K562 (cell line): Measurements from ENCODE around the gene UCK1. TPM values are rescaled to one million over a fixed set of nuclear protein-coding genes. Genes with fewer than 3 reads are reported as not detected.

Experiments used
- ATAC-seq: fragments of 200-7000 bp; cut with Tn5 transposase; 3 replicates; pipeline ENCODE4 v1.9.1; 2020; ENCODE audit warnings: moderate library complexity
- BruUV-seq: library from RNA; stranded (reverse); fragments of 400-500 nt; replicated peaks from 2 replicates; lab custom pipeline; 2021; lab: Mats Ljungman, UMichigan
- CTCF ChIA-PET: fragments of 300-600 bp; formaldehyde crosslinking; extraction: SDS; loops from one replicate; lab custom pipeline; 2021; ENCODE audit warnings: low intra/inter-chr PET ratio; lab: Yijun Ruan, JAX
- POLR2A ChIA-PET: fragments of 300-600, 350-650 bp; sonication (Branson Sonifier 250); formaldehyde crosslinking; extraction: SDS; loops from one replicate; lab custom pipeline; 2021; ENCODE audit warnings: antibody characterized with exemption, inconsistent platforms; lab: Yijun Ruan, JAX
- DNase-seq, 4 experiments: peaks; one replicate each; pipeline versions ENCODE4 v3.0.0 to v3.0.0-alpha.2; 2011 to 2018; ENCODE audit warnings: low spot score in 3 of 4, mixed read lengths in 3 of 4; ENCODE audit errors: extremely low read depth in 1 of 4
- FAIRE-seq: peaks from 2 replicates; lab custom pipeline; 2011; peaks lifted over from hg19 to GRCh38; lab: Jason Lieb, UNC
- H2AFZ ChIP-seq: 2 replicates; pipeline ENCODE4 v1.6.0; 2011; ENCODE audit warnings: low read depth, low read length, control low read depth, inconsistent platforms
- H3K27ac ChIP-seq: fragments of 200-600 bp; 3 replicates; pipeline ENCODE4 v1.8.0; 2011; ENCODE audit warnings: low read depth, mild to moderate bottlenecking, control low read depth, inconsistent platforms, low read length, moderate library complexity, mixed read lengths; ENCODE audit errors: extremely low read depth
- H3K27me3 ChIP-seq, 2 experiments: fragments of 300-600 bp in 1 of 2; 2 replicates in 1 of 2; 3 replicates in 1 of 2; pipeline versions ENCODE4 v1.6.0 to v1.8.0; 2011; ENCODE audit warnings: inconsistent platforms in 2 of 2, low read length in 2 of 2, mild to moderate bottlenecking in 1 of 2, mixed read lengths in 1 of 2, moderate library complexity in 1 of 2; ENCODE audit not compliant: control insufficient read depth in 2 of 2, insufficient read depth in 2 of 2
- H3K36me3 ChIP-seq: fragments of 300-600 bp; 3 replicates; pipeline ENCODE4 v1.8.0; 2011; ENCODE audit warnings: mild to moderate bottlenecking, low read length, inconsistent platforms; ENCODE audit not compliant: control insufficient read depth, insufficient read depth
- H3K4me1 ChIP-seq, 2 experiments: fragments of 200-600 bp in 1 of 2; replicated peaks in 1 of 2; 2 replicates in 1 of 2; 3 replicates in 1 of 2; pipeline versions ENCODE4 v1.5.1 to v1.8.0; 2011; ENCODE audit warnings: inconsistent platforms in 2 of 2, low read length in 2 of 2, mild to moderate bottlenecking in 1 of 2, mixed read lengths in 1 of 2, moderate library complexity in 1 of 2; ENCODE audit not compliant: control insufficient read depth in 2 of 2, insufficient read depth in 2 of 2
- H3K4me2 ChIP-seq: 2 replicates; pipeline ENCODE4 v1.6.1; 2011; ENCODE audit warnings: low read length, control low read depth, inconsistent platforms, mixed read lengths; ENCODE audit not compliant: insufficient read depth
- H3K4me3 ChIP-seq: fragments of 200-600 bp; sonication (generic), shearing (Covaris generic); 2 replicates; pipeline ENCODE4 v1.5.1; 2016; ENCODE audit warnings: control low read depth, inconsistent platforms
- H3K79me2 ChIP-seq: fragments of 200-600 bp; 3 replicates; pipeline ENCODE4 v1.8.0; 2011; ENCODE audit warnings: low read length, inconsistent platforms; ENCODE audit not compliant: control insufficient read depth, insufficient read depth
- H3K9ac ChIP-seq, 2 experiments: 2 replicates each; pipeline versions ENCODE4 v1.6.0 to v1.6.1; 2011; ENCODE audit warnings: low read depth in 2 of 2, low read length in 2 of 2, control low read depth in 1 of 2, inconsistent platforms in 1 of 2, mild to moderate bottlenecking in 1 of 2, mixed read lengths in 1 of 2; ENCODE audit not compliant: insufficient read depth in 1 of 2
- H3K9me1 ChIP-seq: one replicate; pipeline ENCODE4 v1.6.0; 2011; ENCODE audit warnings: inconsistent platforms, mild to moderate bottlenecking, low read length, moderate library complexity; ENCODE audit not compliant: control insufficient read depth, insufficient read depth
- H3K9me3 ChIP-seq: replicated peaks from 2 replicates; pipeline ENCODE4 v1.5.1; 2011; ENCODE audit warnings: low read depth, low read length, inconsistent platforms; ENCODE audit not compliant: control insufficient read depth, insufficient read depth
- H4K20me1 ChIP-seq: replicated peaks from 2 replicates; pipeline ENCODE4 v1.6.1; 2011; ENCODE audit warnings: low read length, inconsistent platforms, mixed read lengths; ENCODE audit not compliant: control insufficient read depth, insufficient read depth
- E2F3 ChIP-seq: fragments of 250-450 bp; sonication (Bioruptor Pico); IDR thresholded peaks from 2 replicates; pipeline ENCODE4 v1.4.0; 2020; ENCODE audit warnings: mild to moderate bottlenecking
- JUND ChIP-seq, 2 experiments: IDR thresholded peaks; 2 replicates in 1 of 2; 3 replicates in 1 of 2; pipeline ENCODE4 v1.6.1; 2011; ENCODE audit warnings: borderline replicate concordance in 2 of 2, low read depth in 2 of 2, low read length in 2 of 2, improper control_type of control experiment in 1 of 2, missing biosample characterization in 1 of 2, missing genetic modification characterization in 1 of 2, missing genetic modification reagents in 1 of 2
- L3MBTL2 ChIP-seq: fragments of 450-650 bp; IDR thresholded peaks from 2 replicates; pipeline ENCODE4 v1.6.1; 2016; ENCODE audit warnings: mild to moderate bottlenecking, moderate library complexity
- POLR2G ChIP-seq: fragments of 200-400 bp; formaldehyde crosslinking; IDR thresholded peaks from 2 replicates; pipeline ENCODE4 v1.6.1; 2017; ENCODE audit warnings: low read depth, mild to moderate bottlenecking, antibody characterized with exemption, low read length, moderate library complexity
- WGBS: fragments of 100-300 bp; shearing (Covaris generic); methylation state at CpG from one replicate; pipeline ENCODE4 v1.1.6; 2016; ENCODE audit warnings: low coverage, mixed read lengths; ENCODE audit not compliant: insufficient coverage; ENCODE audit errors: missing lambda C conversion rate; 5-methylcytosine and 5-hydroxymethylcytosine counted together
- in situ Hi-C: fragments of 300-500 bp; cut with MboI; formaldehyde crosslinking; loops from 4 replicates; pipeline ENCODE4 v1.15.0; 2018; ENCODE audit warnings: inconsistent platforms, mixed read lengths
- intact Hi-C: fragments of 100-400 bp; cut with micrococcal nuclease; formaldehyde crosslinking; loops from 2 replicates; pipeline ENCODE4 v1.14.2; 2022
- polyA plus RNA-seq, 8 experiments: library from polyadenylated mRNA; depleted of rRNA in 4 of 8; stranded (reverse) in 5 of 8; unstranded in 3 of 8; fragments of >200 nt; fragmentation: Nextera tagmentation in 2 of 8; fragmentation: Illumina TruSeq in 1 of 8; extraction: Ambion mirVana in 2 of 8; extraction: Trizol in 1 of 8; gene quantifications; 2 replicates each; pipeline versions ENCODE4 v1.2.1 to v1.2.3, GENCODE V29; 2011 to 2014; ENCODE audit warnings: inconsistent platforms in 1 of 8, missing spikeins in 1 of 8
- total RNA-seq, 7 experiments: library from RNA; depleted of rRNA in 6 of 7; stranded (reverse); fragments of >200 nt in 6 of 7; fragmentation: Illumina TruSeq in 2 of 7; extraction: Trizol in 2 of 7; gene quantifications; 2 replicates each; pipeline versions ENCODE4 v1.2.1 to v1.2.3, GENCODE V29; 2011 to 2021; ENCODE audit warnings: low replicate concordance in 1 of 7
- TF ChIP-seq, protein P1 (sequence below), 2 experiments: fragments of 450-650 bp in 1 of 2; sonication (generic) in 1 of 2; formaldehyde crosslinking in 1 of 2; IDR thresholded peaks; 2 replicates each; pipeline versions ENCODE4 v1.7.1 to v1.9.0; 2016 to 2022; ENCODE audit warnings: inconsistent platforms in 1 of 2, mild to moderate bottlenecking in 1 of 2, missing genetic modification reagents in 1 of 2
- TF ChIP-seq, protein P2 (sequence below): sonication (generic); formaldehyde crosslinking; IDR thresholded peaks from 2 replicates; pipeline ENCODE4 v1.4.0; 2020; ENCODE audit warnings: mild to moderate bottlenecking, missing genetic modification reagents

UCK1 gene
- total and polyA plus RNA-seq, 9 of the 15 experiments (the other 6 are each of a cell fraction or from before 2014, with no cell fraction given), result 0.27 to 27.5 (median 16.1) TPM

DNA sequence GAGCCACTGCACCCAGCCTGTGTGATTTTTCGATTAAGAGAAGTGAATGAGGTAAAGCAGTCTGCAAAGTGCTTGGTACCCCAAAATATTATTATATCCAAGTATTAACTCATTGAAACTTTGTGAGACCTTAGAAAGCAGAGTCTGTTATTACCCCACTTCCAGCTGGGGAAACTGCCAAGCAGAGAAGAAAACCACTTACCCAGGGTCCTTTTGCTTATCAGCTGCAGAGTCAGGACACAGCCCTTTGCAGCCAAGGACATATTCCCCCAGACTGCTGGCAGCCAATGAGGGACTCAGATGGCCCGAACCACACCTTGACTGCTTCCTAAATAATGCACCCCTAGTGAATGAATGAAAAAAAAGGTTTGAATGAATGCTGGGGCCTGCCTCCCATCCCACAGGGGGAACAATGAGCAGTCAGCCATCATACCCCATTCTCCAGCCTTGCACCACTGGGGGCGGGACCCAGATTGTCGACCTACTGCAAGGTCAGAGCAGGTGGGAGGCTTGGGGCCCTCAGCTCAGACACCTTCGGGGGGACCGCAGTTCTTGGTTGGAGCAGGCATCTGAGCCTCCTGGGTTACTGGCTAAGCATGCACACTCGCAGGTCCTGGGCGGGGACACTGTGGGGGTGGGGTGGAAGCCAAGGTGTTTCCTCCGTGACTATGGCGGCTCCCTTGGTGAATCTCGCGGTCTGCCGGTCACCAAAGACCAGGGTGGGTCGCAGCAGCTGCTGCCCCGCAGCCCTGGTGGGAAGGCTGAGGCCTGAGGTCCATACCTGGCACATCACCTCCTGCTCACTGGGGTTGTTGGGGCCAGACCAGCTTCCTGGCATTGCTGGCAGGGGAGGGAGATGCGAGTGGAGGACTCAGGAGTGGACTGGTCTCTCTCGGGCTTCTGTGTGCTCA lies 43.9 kb upstream of the UCK1 start:
- CTCF ChIA-PET, result no interaction called here
- H3K9ac ChIP-seq, result peak overlapping the region in 1 of 2 experiments; percentile 69; a peak in 2 of 4 replicates
- no peak for TF ChIP-seq JUND (IDR thresholded peaks at IDR 0.05; ENCODE audit: borderline replicate concordance, low read depth, low read length)
- TF ChIP-seq JUND (tag; IDR thresholded peaks at IDR 0.05; ENCODE audit: borderline replicate concordance, low read depth, low read length), result no peak
- TF ChIP-seq, protein P1, sequence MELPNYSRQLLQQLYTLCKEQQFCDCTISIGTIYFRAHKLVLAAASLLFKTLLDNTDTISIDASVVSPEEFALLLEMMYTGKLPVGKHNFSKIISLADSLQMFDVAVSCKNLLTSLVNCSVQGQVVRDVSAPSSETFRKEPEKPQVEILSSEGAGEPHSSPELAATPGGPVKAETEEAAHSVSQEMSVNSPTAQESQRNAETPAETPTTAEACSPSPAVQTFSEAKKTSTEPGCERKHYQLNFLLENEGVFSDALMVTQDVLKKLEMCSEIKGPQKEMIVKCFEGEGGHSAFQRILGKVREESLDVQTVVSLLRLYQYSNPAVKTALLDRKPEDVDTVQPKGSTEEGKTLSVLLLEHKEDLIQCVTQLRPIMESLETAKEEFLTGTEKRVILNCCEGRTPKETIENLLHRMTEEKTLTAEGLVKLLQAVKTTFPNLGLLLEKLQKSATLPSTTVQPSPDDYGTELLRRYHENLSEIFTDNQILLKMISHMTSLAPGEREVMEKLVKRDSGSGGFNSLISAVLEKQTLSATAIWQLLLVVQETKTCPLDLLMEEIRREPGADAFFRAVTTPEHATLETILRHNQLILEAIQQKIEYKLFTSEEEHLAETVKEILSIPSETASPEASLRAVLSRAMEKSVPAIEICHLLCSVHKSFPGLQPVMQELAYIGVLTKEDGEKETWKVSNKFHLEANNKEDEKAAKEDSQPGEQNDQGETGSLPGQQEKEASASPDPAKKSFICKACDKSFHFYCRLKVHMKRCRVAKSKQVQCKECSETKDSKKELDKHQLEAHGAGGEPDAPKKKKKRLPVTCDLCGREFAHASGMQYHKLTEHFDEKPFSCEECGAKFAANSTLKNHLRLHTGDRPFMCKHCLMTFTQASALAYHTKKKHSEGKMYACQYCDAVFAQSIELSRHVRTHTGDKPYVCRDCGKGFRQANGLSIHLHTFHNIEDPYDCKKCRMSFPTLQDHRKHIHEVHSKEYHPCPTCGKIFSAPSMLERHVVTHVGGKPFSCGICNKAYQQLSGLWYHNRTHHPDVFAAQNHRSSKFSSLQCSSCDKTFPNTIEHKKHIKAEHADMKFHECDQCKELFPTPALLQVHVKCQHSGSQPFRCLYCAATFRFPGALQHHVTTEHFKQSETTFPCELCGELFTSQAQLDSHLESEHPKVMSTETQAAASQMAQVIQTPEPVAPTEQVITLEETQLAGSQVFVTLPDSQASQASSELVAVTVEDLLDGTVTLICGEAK (IDR thresholded peaks at IDR 0.05), result no peak
- TF ChIP-seq, protein P1 (CRISPR knock-in tag; IDR thresholded peaks at IDR 0.05), result no peak
- TF ChIP-seq E2F3, result no peak
- TF ChIP-seq L3MBTL2, result no peak
- TF ChIP-seq POLR2G, result peak; percentile 46
- TF ChIP-seq, protein P2, sequence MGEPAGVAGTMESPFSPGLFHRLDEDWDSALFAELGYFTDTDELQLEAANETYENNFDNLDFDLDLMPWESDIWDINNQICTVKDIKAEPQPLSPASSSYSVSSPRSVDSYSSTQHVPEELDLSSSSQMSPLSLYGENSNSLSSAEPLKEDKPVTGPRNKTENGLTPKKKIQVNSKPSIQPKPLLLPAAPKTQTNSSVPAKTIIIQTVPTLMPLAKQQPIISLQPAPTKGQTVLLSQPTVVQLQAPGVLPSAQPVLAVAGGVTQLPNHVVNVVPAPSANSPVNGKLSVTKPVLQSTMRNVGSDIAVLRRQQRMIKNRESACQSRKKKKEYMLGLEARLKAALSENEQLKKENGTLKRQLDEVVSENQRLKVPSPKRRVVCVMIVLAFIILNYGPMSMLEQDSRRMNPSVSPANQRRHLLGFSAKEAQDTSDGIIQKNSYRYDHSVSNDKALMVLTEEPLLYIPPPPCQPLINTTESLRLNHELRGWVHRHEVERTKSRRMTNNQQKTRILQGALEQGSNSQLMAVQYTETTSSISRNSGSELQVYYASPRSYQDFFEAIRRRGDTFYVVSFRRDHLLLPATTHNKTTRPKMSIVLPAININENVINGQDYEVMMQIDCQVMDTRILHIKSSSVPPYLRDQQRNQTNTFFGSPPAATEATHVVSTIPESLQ (CRISPR knock-in tag), result no peak
- TF ChIP-seq, all 486 proteins: peak for 1
- Histone ChIP-seq H3K9me1 (no peaks in the 10 kb centered on the region), H3K4me1 (peaks cover 0 to 14% of the 10 kb centered on the region in 2 experiments; a peak in 1 of 5 replicates), H2AFZ (no peak overlapping the region), H3K4me3 (no peak overlapping the region), H3K36me3 (peaks cover 20% of the 10 kb centered on the region; the same call in 2 of the 3 replicates), H3K4me2 (no peak overlapping the region), H3K79me2 (no peaks in the 10 kb centered on the region), H3K9me3 (no peaks in the 10 kb centered on the region), H4K20me1 (no peaks in the 10 kb centered on the region), H3K27ac (no peak overlapping the region), H3K27me3 (no peaks in the 10 kb centered on the region)
- ATAC-seq, result no peak
- intact Hi-C loops (no loop called here), in situ Hi-C loops (no loop called here)
- no peak for DNase-seq
- no TSS peak for BruUV-seq
- no peak for FAIRE-seq
- WGBS, result 81% methylated on average over 10 of the region's 17 CpGs
- POLR2A ChIA-PET, result no interaction called here
